IMR-90 (cell line): ENCODE results near the gene RGS12. TPM values are rescaled to one million over a fixed set of nuclear protein-coding genes. Genes with fewer than 3 reads are reported as not detected.

Experiments used
- ATAC-seq: fragments of 200-7000 bp; cut with Tn5 transposase; 2 replicates; pipeline ENCODE4 v1.9.1; 2020; ENCODE audit warnings: low read depth, mild to moderate bottlenecking, moderate library complexity
- BruUV-seq: library from RNA; stranded (reverse); fragments of 400-500 nt; replicated peaks from 2 replicates; lab custom pipeline; 2021; lab: Mats Ljungman, UMichigan
- CTCF ChIA-PET: fragments of 300-600 bp; formaldehyde crosslinking; extraction: SDS; loops from one replicate; lab custom pipeline; 2021; ENCODE audit warnings: antibody characterized with exemption; lab: Yijun Ruan, JAX
- POLR2A ChIA-PET: fragments of 300-600 bp; sonication (Branson Sonifier 250); formaldehyde crosslinking; loops from one replicate; lab custom pipeline; 2022; ENCODE audit warnings: antibody characterized with exemption; ENCODE audit not compliant: unreplicated experiment; lab: Charles Lee
- DNase-seq: peaks from one replicate; pipeline ENCODE4 v3.0.0; 2013
- H2AFZ ChIP-seq: replicated peaks from 2 replicates; pipeline ENCODE3; 2013; ENCODE audit warnings: low read length, mild to moderate bottlenecking; ENCODE audit not compliant: poor library complexity
- H2AK5ac ChIP-seq: 2 replicates; pipeline ENCODE4 v1.6.1; 2013; ENCODE audit warnings: low read depth, low read length, inconsistent platforms
- H2AK9ac ChIP-seq: replicated peaks from 2 replicates; pipeline ENCODE3; 2013; ENCODE audit warnings: mild to moderate bottlenecking, low read depth, low read length, moderate library complexity; ENCODE audit not compliant: poor library complexity
- H2BK120ac ChIP-seq: 2 replicates; pipeline ENCODE4 v1.6.1; 2013; ENCODE audit warnings: low read depth, low read length, inconsistent platforms
- H2BK15ac ChIP-seq: 3 replicates; pipeline ENCODE4 v1.6.1; 2013; ENCODE audit warnings: low read depth, low read length, inconsistent platforms
- H2BK20ac ChIP-seq: 2 replicates; pipeline ENCODE4 v1.6.1; 2013; ENCODE audit warnings: low read depth, mild to moderate bottlenecking, inconsistent platforms, low read length, moderate library complexity
- H2BK5ac ChIP-seq: 2 replicates; pipeline ENCODE4 v1.6.1; 2013; ENCODE audit warnings: mild to moderate bottlenecking, low read depth, low read length, inconsistent platforms; ENCODE audit not compliant: poor library complexity, severe bottlenecking
- H3K14ac ChIP-seq: replicated peaks from 2 replicates; pipeline ENCODE4 v1.6.1; 2013; ENCODE audit warnings: low read depth, low read length, inconsistent platforms
- H3K18ac ChIP-seq: 2 replicates; pipeline ENCODE4 v1.6.1; 2013; ENCODE audit warnings: low read depth, low read length, control low read depth
- H3K23ac ChIP-seq: 2 replicates; pipeline ENCODE4 v1.6.1; 2013; ENCODE audit warnings: low read depth, low read length, inconsistent platforms
- H3K27ac ChIP-seq: 2 replicates; pipeline ENCODE4 v1.5.1; 2013; ENCODE audit warnings: mild to moderate bottlenecking, control low read depth, low read length; ENCODE audit not compliant: insufficient read depth
- H3K27me3 ChIP-seq: 2 replicates; pipeline ENCODE4 v1.6.1; 2013; ENCODE audit warnings: low read length; ENCODE audit not compliant: control insufficient read depth, insufficient read depth
- H3K36me3 ChIP-seq: 2 replicates; pipeline ENCODE4 v1.6.1; 2013; ENCODE audit warnings: low read length, mixed read lengths; ENCODE audit not compliant: control insufficient read depth, insufficient read depth
- H3K4ac ChIP-seq: 2 replicates; pipeline ENCODE4 v1.6.1; 2013; ENCODE audit warnings: low read depth, low read length, inconsistent platforms
- H3K4me1 ChIP-seq: 2 replicates; pipeline ENCODE4 v1.6.1; 2013; ENCODE audit warnings: low read length, mixed read lengths; ENCODE audit not compliant: control insufficient read depth, insufficient read depth
- H3K4me2 ChIP-seq: 2 replicates; pipeline ENCODE4 v1.6.1; 2013; ENCODE audit warnings: low read depth, mild to moderate bottlenecking, control low read depth, low read length, moderate library complexity
- H3K4me3 ChIP-seq: 2 replicates; pipeline ENCODE4 v1.5.1; 2013; ENCODE audit warnings: low read depth, mild to moderate bottlenecking, control low read depth, low read length, moderate library complexity; ENCODE audit not compliant: insufficient read depth
- H3K56ac ChIP-seq: 2 replicates; pipeline ENCODE4 v1.6.1; 2013; ENCODE audit warnings: low read length, inconsistent platforms; ENCODE audit not compliant: insufficient read depth; ENCODE audit errors: extremely low read depth
- H3K79me1 ChIP-seq, 2 experiments: 2 replicates each; pipeline ENCODE4 v1.6.1; 2013; ENCODE audit warnings: low read length in 2 of 2, inconsistent platforms in 1 of 2, low read depth in 1 of 2
- H3K9ac ChIP-seq: 2 replicates; pipeline ENCODE4 v1.6.1; 2013; ENCODE audit warnings: low read depth, low read length, control low read depth
- H3K9me1 ChIP-seq: 2 replicates; pipeline ENCODE4 v1.6.1; 2013; ENCODE audit warnings: low read length, inconsistent platforms; ENCODE audit not compliant: insufficient read depth
- H3K9me3 ChIP-seq: 2 replicates; pipeline ENCODE4 v1.6.1; 2013; ENCODE audit warnings: low read length; ENCODE audit not compliant: control insufficient read depth, insufficient read depth
- H4K20me1 ChIP-seq: 2 replicates; pipeline ENCODE4 v1.6.1; 2013; ENCODE audit warnings: low read length, inconsistent platforms; ENCODE audit not compliant: insufficient read depth
- H4K5ac ChIP-seq: 2 replicates; pipeline ENCODE4 v1.6.1; 2013; ENCODE audit warnings: mild to moderate bottlenecking, low read depth, low read length, control low read depth
- H4K8ac ChIP-seq, 2 experiments: 2 replicates each; pipeline ENCODE4 v1.6.1; 2013; ENCODE audit warnings: low read depth in 2 of 2, low read length in 2 of 2, control low read depth in 1 of 2, inconsistent platforms in 1 of 2
- H4K91ac ChIP-seq: 2 replicates; pipeline ENCODE4 v1.6.1; 2013; ENCODE audit warnings: low read depth, low read length, inconsistent platforms; ENCODE audit not compliant: insufficient read depth
- BHLHE40 ChIP-seq: fragments of 150-350 bp; IDR thresholded peaks from 2 replicates; pipeline ENCODE4 v1.6.1; 2016; ENCODE audit warnings: mild to moderate bottlenecking, low read depth, low read length
- CEBPB ChIP-seq: IDR thresholded peaks from 2 replicates; pipeline ENCODE4 v1.6.1; 2012; ENCODE audit warnings: low read depth, low read length, improper control_type of control experiment
- CHD1 ChIP-seq: IDR thresholded peaks from 2 replicates; pipeline ENCODE4 v1.6.1; 2012; ENCODE audit warnings: low read depth, low read length, improper control_type of control experiment
- CTCF ChIP-seq: conservative IDR thresholded peaks from 2 replicates; pipeline ENCODE4 v1.5.1; 2012; ENCODE audit warnings: mild to moderate bottlenecking, low read depth, low read length, improper control_type of control experiment
- ELK1 ChIP-seq: fragments of 150-350 bp; IDR thresholded peaks from 2 replicates; pipeline ENCODE4 v1.6.1; 2016; ENCODE audit warnings: low read depth, mild to moderate bottlenecking, low read length, moderate library complexity, borderline replicate concordance
- FOS ChIP-seq: fragments of 150-350 bp; IDR thresholded peaks from 2 replicates; pipeline ENCODE4 v1.6.1; 2016; ENCODE audit warnings: low read depth, low read length
- MAFK ChIP-seq: IDR thresholded peaks from 2 replicates; pipeline ENCODE4 v1.6.1; 2012; ENCODE audit warnings: low read depth, low read length, improper control_type of control experiment
- MAZ ChIP-seq: IDR thresholded peaks from 2 replicates; pipeline ENCODE4 v1.6.1; 2012; ENCODE audit warnings: low read depth, mild to moderate bottlenecking, low read length, improper control_type of control experiment, moderate library complexity, borderline replicate concordance
- MXI1 ChIP-seq: IDR thresholded peaks from 2 replicates; pipeline ENCODE4 v1.6.1; 2012; ENCODE audit warnings: low read depth, mild to moderate bottlenecking, low read length, moderate library complexity, borderline replicate concordance
- NFE2L2 ChIP-seq: fragments of 150-350 bp; IDR thresholded peaks from 2 replicates; pipeline ENCODE4 v1.6.1; 2016; ENCODE audit warnings: low read depth, mild to moderate bottlenecking, low read length
- POLR2A ChIP-seq: IDR thresholded peaks from 2 replicates; pipeline ENCODE4 v1.6.1; 2012; ENCODE audit warnings: mild to moderate bottlenecking, low read depth, low read length
- RAD21 ChIP-seq: IDR thresholded peaks from 2 replicates; pipeline ENCODE4 v1.6.1; 2012; ENCODE audit warnings: low read length, improper control_type of control experiment
- RCOR1 ChIP-seq: IDR thresholded peaks from 2 replicates; pipeline ENCODE4 v1.6.1; 2012; ENCODE audit warnings: mild to moderate bottlenecking, low read length, improper control_type of control experiment; ENCODE audit not compliant: insufficient replicate concordance
- RFX5 ChIP-seq: IDR thresholded peaks from 2 replicates; pipeline ENCODE4 v1.8.0; 2012; ENCODE audit warnings: low read depth, mild to moderate bottlenecking, low read length, moderate library complexity
- SMC3 ChIP-seq: fragments of 150-350 bp; IDR thresholded peaks from 2 replicates; pipeline ENCODE4 v1.6.1; 2016; ENCODE audit warnings: low read depth, mild to moderate bottlenecking, antibody characterized with exemption, low read length, moderate library complexity
- USF2 ChIP-seq: fragments of 150-350 bp; IDR thresholded peaks from 2 replicates; pipeline ENCODE4 v1.6.1; 2017; ENCODE audit warnings: mild to moderate bottlenecking, antibody characterized with exemption, low read length, low read depth
- WGBS, 2 experiments: methylation state at CpG; one replicate each; pipeline versions ENCODE4 v1.1.5 to v1.1.7; 2013; ENCODE audit warnings: missing lambda C conversion rate in 2 of 2; ENCODE audit not compliant: insufficient read length in 1 of 2; ENCODE audit errors: extremely low coverage in 2 of 2; 5-methylcytosine and 5-hydroxymethylcytosine counted together
- dilution Hi-C: fragments of 300-500 bp; cut with HindIII; formaldehyde crosslinking; loops from one replicate; pipeline ENCODE4 v1.14.3; 2018; ENCODE audit warnings: low sequenced_read_pairs; ENCODE audit not compliant: unreplicated experiment
- in situ Hi-C: fragments of 300-500 bp; cut with MboI; formaldehyde crosslinking; loops from 3 replicates; pipeline ENCODE4 v1.14.3; 2019; ENCODE audit warnings: low sequenced_read_pairs, inconsistent platforms, mixed read lengths
- intact Hi-C: fragments of 100-400 bp; cut with micrococcal nuclease; formaldehyde crosslinking; loops from 2 replicates; pipeline ENCODE4 v1.10.0; 2022
- polyA plus RNA-seq, 3 experiments: library from polyadenylated mRNA; depleted of rRNA; stranded (reverse); fragments of >200 nt; gene quantifications; 2 replicates each; pipeline ENCODE4 v1.2.3, GENCODE V29; 2012; ENCODE audit warnings: low replicate concordance in 1 of 3
- total RNA-seq: library from RNA; depleted of rRNA; stranded (reverse); fragments of >200 nt; gene quantifications from 2 replicates; pipeline ENCODE4 v1.2.3, GENCODE V29; 2012

Gene RGS12
- total and polyA plus RNA-seq, 2 of the 4 experiments (the other 2 are of a cell fraction): 11.8 to 12.0 TPM

GRCh38 chr4:3313139-3313538 is 20.3 kb downstream of the RGS12 start:
- DNase-seq: no peak
- Histone ChIP-seq H3K9ac (no peak overlapping the region), H3K56ac (no peak overlapping the region), H3K23ac (no peak overlapping the region), H3K79me1 (peaks cover 20 to 77% of the 10 kb centered on the region in 2 experiments), H4K20me1 (peaks cover 38% of the 10 kb centered on the region), H2BK120ac (no peak overlapping the region), H3K27me3 (no peaks in the 10 kb centered on the region), H2AFZ (no peak overlapping the region), H4K8ac (no peak overlapping the region), H3K4me1 (no peaks in the 10 kb centered on the region), H3K9me3 (no peaks in the 10 kb centered on the region), H2BK15ac (no peak overlapping the region), H3K4me2 (no peak overlapping the region), H3K27ac (no peak overlapping the region), H2BK5ac (no peak overlapping the region), H2BK20ac (no peak overlapping the region), H3K4me3 (no peak overlapping the region), H4K5ac (no peak overlapping the region), H3K18ac (no peak overlapping the region), H2AK5ac (no peak overlapping the region), H3K36me3 (peaks cover 16% of the 10 kb centered on the region), H4K91ac (no peak overlapping the region), H3K14ac (no peak overlapping the region), H2AK9ac (no peak overlapping the region), H3K4ac (no peak overlapping the region), H3K9me1 (peaks cover 21% of the 10 kb centered on the region)
- ChIA-PET CTCF (no interaction called here), POLR2A (no interaction called here)
- no peak for ATAC-seq
- in situ Hi-C loops: no loop called here
- intact Hi-C loops: no loop called here
- no TSS peak for BruUV-seq
- no peak for TF ChIP-seq RFX5
- no peak for TF ChIP-seq CTCF
- no peak for TF ChIP-seq MAZ
- no peak for TF ChIP-seq NFE2L2
- no peak for TF ChIP-seq CEBPB
- no peak for TF ChIP-seq USF2
- TF ChIP-seq POLR2A: no peak
- TF ChIP-seq CHD1: no peak
- TF ChIP-seq ELK1: no peak
- TF ChIP-seq BHLHE40: no peak
- TF ChIP-seq MAFK: no peak
- TF ChIP-seq MXI1: no peak
- TF ChIP-seq RAD21: no peak
- no peak for TF ChIP-seq RCOR1
- TF ChIP-seq FOS: no peak
- no peak for TF ChIP-seq SMC3
- dilution Hi-C loops: no loop called here
- WGBS, 2 experiments: 100% methylated on average over 2 of the region's 9 CpGs; no CpG with 5 or more reads in 1 of the 2 experiments
